Measurements from ENCODE around the gene GALNT9. TPM values are rescaled to one million over a fixed set of nuclear protein-coding genes. Genes with fewer than 3 reads are reported as not detected.

Gene GALNT9
- total RNA-seq, 4 donors from 2014 or later: 0.13 TPM; not detected in 3

DNA sequence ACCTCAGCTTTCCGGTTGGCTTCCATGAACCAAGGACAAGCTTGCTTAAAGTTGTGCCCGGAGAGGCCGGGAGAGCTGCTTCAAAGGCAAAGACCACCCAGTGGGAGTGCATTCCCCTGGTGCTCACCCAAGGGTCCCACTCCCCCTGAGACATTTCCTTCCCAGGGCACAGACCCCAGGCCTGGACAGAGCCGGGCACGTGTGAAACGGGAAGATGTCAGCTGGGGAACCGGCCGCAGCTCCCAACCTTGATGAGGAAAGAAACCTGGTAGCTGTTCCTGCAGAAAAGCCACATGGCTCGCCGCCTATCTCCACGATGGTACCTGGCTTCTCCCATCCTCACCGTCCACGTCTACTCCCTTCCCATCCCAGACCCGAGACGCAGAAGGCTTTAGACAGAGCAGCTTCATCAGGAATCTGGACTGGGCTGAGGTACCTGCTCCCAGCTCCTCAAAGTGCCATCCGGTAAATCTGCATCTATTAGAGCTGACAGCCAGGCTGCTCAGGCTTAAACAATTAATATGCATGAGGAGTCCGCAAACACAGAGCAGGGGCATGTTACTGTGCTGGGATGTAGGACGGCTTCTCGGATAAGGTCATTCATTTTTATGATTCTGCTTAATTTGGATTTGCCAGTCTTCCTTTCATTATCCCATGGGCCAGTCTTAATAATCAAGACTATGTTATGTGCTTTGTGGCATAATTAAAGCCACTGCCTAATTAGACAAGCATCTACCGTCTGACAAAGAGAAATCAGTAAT is 53.1 kb downstream of the GALNT9 start:
- intact Hi-C loops (cut with DNase I; ENCODE audit: low total_unique reads): no loop called here
- WGBS, 2 donors: 79 to 82% methylated on average over 20 of the region's 20 CpGs
- no peak overlapping the region for H3K4me3 ChIP-seq (ENCODE audit: low read depth, poor library complexity, severe bottlenecking)
- DNase-seq (ENCODE audit: low spot score in 2 of 2): no peak
- no peak for TF ChIP-seq POLR2A (IDR thresholded peaks at IDR 0.05)
- TF ChIP-seq, protein P1, sequence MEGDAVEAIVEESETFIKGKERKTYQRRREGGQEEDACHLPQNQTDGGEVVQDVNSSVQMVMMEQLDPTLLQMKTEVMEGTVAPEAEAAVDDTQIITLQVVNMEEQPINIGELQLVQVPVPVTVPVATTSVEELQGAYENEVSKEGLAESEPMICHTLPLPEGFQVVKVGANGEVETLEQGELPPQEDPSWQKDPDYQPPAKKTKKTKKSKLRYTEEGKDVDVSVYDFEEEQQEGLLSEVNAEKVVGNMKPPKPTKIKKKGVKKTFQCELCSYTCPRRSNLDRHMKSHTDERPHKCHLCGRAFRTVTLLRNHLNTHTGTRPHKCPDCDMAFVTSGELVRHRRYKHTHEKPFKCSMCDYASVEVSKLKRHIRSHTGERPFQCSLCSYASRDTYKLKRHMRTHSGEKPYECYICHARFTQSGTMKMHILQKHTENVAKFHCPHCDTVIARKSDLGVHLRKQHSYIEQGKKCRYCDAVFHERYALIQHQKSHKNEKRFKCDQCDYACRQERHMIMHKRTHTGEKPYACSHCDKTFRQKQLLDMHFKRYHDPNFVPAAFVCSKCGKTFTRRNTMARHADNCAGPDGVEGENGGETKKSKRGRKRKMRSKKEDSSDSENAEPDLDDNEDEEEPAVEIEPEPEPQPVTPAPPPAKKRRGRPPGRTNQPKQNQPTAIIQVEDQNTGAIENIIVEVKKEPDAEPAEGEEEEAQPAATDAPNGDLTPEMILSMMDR (IDR thresholded peaks at IDR 0.05): no peak

DNA sequence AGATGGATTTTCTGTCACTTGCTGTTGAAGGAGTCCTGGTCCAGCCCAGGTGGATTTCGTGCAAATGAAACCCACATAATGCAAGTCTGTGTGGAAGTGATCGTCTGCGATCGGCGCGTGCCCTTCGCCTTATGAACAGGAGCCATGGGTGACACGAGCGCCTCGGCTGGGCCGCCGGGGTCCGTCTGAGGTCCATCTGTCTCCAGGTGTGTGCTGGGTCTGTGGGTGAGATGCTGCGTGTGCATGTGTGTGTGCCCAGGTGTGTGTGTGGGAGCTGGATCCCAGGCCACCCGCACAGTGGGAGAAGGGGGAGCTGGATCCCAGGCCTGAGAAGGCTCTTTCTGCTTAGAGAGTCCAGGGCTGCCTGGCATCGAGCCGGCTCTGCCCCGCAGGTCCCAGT is 53.8 kb downstream of the GALNT9 start:
- intact Hi-C loops (cut with DNase I; ENCODE audit: low total_unique reads): no loop called here
- H3K4me3 ChIP-seq (ENCODE audit: low read depth, poor library complexity, severe bottlenecking): no peak overlapping the region
- WGBS, 2 donors: 86 to 93% methylated on average over 18 of the region's 18 CpGs
- DNase-seq (ENCODE audit: low spot score in 2 of 2): no peak
- TF ChIP-seq, protein P1 (IDR thresholded peaks at IDR 0.05): no peak
- TF ChIP-seq POLR2A (IDR thresholded peaks at IDR 0.05): no peak

- no peak for DNase-seq (ENCODE audit: low spot score in 2 of 2)
- TF ChIP-seq, protein P1 (IDR thresholded peaks at IDR 0.05): no peak
- TF ChIP-seq POLR2A (IDR thresholded peaks at IDR 0.05): no peak
- H3K4me3 ChIP-seq (ENCODE audit: low read depth, poor library complexity, severe bottlenecking): no peak overlapping the region
- intact Hi-C loops (cut with DNase I; ENCODE audit: low total_unique reads): no loop called here
- WGBS, 2 donors: 40 to 50% methylated on average over 13 of the region's 13 CpGs
Measured at GRCh38 chr12:132275110-132275531, 54.3 kb downstream of the GALNT9 start.

DNA sequence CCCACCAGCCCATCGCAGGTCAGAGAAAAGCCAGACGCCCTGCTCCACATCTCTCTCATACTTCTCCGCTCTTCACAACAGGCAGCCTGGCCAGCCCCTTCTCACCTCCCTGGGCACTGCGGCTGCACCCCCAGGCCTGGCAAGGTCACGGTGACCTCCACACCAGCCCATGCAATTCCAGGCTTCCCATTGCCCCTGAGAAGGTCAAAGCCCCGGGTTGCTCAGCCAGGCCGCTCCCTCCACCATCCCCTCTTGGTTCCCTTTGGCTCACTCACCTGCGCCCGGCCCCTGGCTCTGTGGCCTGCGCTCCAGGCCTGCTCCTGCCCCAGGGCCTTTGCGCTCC is 55.4 kb downstream of the GALNT9 start:
- WGBS, 2 donors: 90 to 91% methylated on average over 11 of the region's 11 CpGs
- no peak for TF ChIP-seq POLR2A (IDR thresholded peaks at IDR 0.05)
- TF ChIP-seq, protein P1 (IDR thresholded peaks at IDR 0.05): no peak
- intact Hi-C loops (cut with DNase I; ENCODE audit: low total_unique reads): no loop called here
- no peak overlapping the region for H3K4me3 ChIP-seq (ENCODE audit: low read depth, poor library complexity, severe bottlenecking)
- no peak for DNase-seq (ENCODE audit: low spot score in 2 of 2)

GRCh38 chr12:132272711-132273110 is 56.7 kb downstream of the GALNT9 start:
- 78 to 82% methylated on average over 17 of the region's 17 CpGs for WGBS, 2 donors
- no peak for DNase-seq (ENCODE audit: low spot score in 2 of 2)
- TF ChIP-seq, protein P1 (IDR thresholded peaks at IDR 0.05): no peak
- no peak for TF ChIP-seq POLR2A (IDR thresholded peaks at IDR 0.05)
- H3K4me3 ChIP-seq (ENCODE audit: low read depth, poor library complexity, severe bottlenecking): no peak overlapping the region
- intact Hi-C loops (cut with DNase I; ENCODE audit: low total_unique reads): no loop called here

DNA sequence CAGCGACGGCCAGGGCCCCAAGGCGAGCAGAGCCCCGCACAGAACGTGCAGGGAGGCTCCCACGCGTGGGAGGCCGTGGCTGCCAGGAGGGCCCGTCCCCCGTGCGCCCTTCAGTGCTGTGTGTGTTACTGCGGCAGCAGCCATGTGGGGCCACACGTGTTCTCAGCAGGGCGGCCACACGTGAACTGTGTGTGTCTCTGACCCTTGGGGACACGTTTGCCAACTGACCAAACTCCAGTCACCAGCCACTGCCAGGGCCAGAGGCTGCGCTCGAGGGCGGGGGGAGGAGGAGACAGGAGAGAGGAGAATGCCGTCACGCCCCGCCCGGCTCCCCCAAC is 57.7 kb downstream of the GALNT9 start:
- H3K4me3 ChIP-seq (ENCODE audit: low read depth, poor library complexity, severe bottlenecking): no peak overlapping the region
- no peak for DNase-seq (ENCODE audit: low spot score in 2 of 2)
- TF ChIP-seq, protein P1 (IDR thresholded peaks at IDR 0.05): no peak
- no peak for TF ChIP-seq POLR2A (IDR thresholded peaks at IDR 0.05)
- intact Hi-C loops (cut with DNase I; ENCODE audit: low total_unique reads): no loop called here
- 60 to 78% methylated on average over 11 to 13 of the region's 23 CpGs for WGBS, 2 donors

Data from lower leg skin (tissue), 4 donors.